HCT116 (cell line): Measurements from ENCODE around the gene KNDC1.

ENCODE experiments used
- CBX3 ChIP-seq: IDR thresholded peaks from 2 replicates; pipeline ENCODE4 v1.6.1; 2012; ENCODE audit warnings: low read depth
- CEBPB ChIP-seq: IDR thresholded peaks from 2 replicates; pipeline ENCODE4 v1.6.1; 2012; ENCODE audit warnings: low read depth
- EZH2phosphoT487 ChIP-seq: fragments of 200-600 bp; IDR thresholded peaks from 2 replicates; pipeline ENCODE4 v1.6.1; 2018; ENCODE audit warnings: antibody characterized with exemption, borderline replicate concordance
- POLR2A ChIP-seq: IDR thresholded peaks from 2 replicates; pipeline ENCODE4 v1.7.0; 2011; ENCODE audit warnings: borderline replicate concordance; ENCODE audit not compliant: insufficient read depth, insufficient read length; ENCODE audit errors: extremely low read depth
- SIN3A ChIP-seq: IDR thresholded peaks from 2 replicates; pipeline ENCODE4 v1.6.1; 2012; ENCODE audit warnings: low read depth
- TCF7L2 ChIP-seq: IDR thresholded peaks from 2 replicates; pipeline ENCODE4 v1.7.0; 2011; ENCODE audit warnings: borderline replicate concordance, inconsistent platforms; ENCODE audit not compliant: insufficient read depth, insufficient read length; ENCODE audit errors: extremely low read depth
- YY1 ChIP-seq: IDR thresholded peaks from 2 replicates; pipeline ENCODE4 v1.6.1; 2011; ENCODE audit warnings: low read length, low read depth, moderate library complexity, mild to moderate bottlenecking; ENCODE audit not compliant: insufficient replicate concordance; ENCODE audit errors: extremely low read depth
- ZFX ChIP-seq: fragments of 450-650 bp; IDR thresholded peaks from 2 replicates; pipeline ENCODE4 v1.6.1; 2017
- TF ChIP-seq, protein P1 (sequence below), 3 experiments: fragments of 200-600 bp in 1 of 3; sonication (generic) in 1 of 3; IDR thresholded peaks in 2 of 3; conservative IDR thresholded peaks in 1 of 3; 2 replicates each; pipeline ENCODE4 v1.5.1; 2012 to 2017; ENCODE audit warnings: low read depth in 2 of 3, low read length in 2 of 3, antibody characterized with exemption in 1 of 3, borderline replicate concordance in 1 of 3, control low read depth in 1 of 3, mild to moderate bottlenecking in 1 of 3, mixed read lengths in 1 of 3, mixed run types in 1 of 3, moderate library complexity in 1 of 3; ENCODE audit not compliant: insufficient read depth in 1 of 3
- TF ChIP-seq, protein P2 (sequence below): IDR thresholded peaks from 2 replicates; pipeline ENCODE4 v1.6.1; 2012

DNA sequence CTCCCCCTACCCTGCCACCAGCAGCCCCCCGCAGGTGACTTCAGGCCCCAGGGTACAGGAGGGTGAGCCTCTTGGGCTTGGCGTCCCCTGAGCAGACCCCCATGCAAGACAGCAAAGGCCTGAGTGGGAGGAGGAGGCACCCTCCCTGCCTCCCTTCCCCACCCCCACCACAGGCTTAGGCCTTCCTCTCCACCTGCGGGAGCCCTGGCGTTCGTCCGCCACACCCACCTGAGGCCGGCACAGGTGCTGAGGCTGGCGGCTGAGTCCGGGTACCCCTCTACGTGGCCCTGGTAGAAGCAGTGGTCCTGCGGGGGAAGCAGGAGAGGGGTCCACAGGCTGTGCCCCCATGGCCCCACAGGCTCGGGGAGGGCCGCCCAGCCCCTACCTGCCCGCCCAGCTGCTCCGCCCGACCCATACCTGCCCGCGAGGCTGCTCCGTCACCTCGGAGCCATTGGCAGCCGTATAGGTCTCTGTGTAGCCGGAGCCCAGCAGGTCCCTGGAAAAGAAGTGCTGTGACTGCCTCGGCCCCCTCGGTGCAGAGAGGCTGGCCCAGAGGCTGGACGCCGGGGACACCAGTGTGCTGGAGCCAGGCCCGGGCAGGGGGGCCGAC, 113.6 kb downstream of the KNDC1 start:
- TF ChIP-seq EZH2phosphoT487 (no peak), ZFX (no peak), YY1 (no peak), POLR2A (no peak), CEBPB (no peak), SIN3A (no peak), CBX3 (no peak), TCF7L2 (no peak)
- TF ChIP-seq, protein P1, sequence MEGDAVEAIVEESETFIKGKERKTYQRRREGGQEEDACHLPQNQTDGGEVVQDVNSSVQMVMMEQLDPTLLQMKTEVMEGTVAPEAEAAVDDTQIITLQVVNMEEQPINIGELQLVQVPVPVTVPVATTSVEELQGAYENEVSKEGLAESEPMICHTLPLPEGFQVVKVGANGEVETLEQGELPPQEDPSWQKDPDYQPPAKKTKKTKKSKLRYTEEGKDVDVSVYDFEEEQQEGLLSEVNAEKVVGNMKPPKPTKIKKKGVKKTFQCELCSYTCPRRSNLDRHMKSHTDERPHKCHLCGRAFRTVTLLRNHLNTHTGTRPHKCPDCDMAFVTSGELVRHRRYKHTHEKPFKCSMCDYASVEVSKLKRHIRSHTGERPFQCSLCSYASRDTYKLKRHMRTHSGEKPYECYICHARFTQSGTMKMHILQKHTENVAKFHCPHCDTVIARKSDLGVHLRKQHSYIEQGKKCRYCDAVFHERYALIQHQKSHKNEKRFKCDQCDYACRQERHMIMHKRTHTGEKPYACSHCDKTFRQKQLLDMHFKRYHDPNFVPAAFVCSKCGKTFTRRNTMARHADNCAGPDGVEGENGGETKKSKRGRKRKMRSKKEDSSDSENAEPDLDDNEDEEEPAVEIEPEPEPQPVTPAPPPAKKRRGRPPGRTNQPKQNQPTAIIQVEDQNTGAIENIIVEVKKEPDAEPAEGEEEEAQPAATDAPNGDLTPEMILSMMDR (IDR thresholded peaks at IDR 0.05 in 2 of 3, conservative IDR thresholded peaks at IDR 0.05 in 1 of 3; ENCODE audit: borderline replicate concordance in 1 of 3, insufficient read depth in 1 of 3, low read depth in 2 of 3, low read length in 2 of 3), result no peak
- TF ChIP-seq, protein P2, sequence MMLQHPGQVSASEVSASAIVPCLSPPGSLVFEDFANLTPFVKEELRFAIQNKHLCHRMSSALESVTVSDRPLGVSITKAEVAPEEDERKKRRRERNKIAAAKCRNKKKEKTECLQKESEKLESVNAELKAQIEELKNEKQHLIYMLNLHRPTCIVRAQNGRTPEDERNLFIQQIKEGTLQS, result no peak
